ENCODE measurements around the gene FLNB. TPM values are rescaled to one million over a fixed set of nuclear protein-coding genes. Genes with fewer than 3 reads are reported as not detected.

Gene FLNB
- total and polyA plus RNA-seq, 2 of the 8 experiments (the other 6 are each of a cell fraction or from before 2014, with no cell fraction given): 72.3 to 118 TPM

GRCh38 chr3:58048301-58048700 is 40.1 kb downstream of the FLNB start:
- Histone ChIP-seq H2BK15ac (ENCODE audit: low read length) (no peak overlapping the region), H3K4me1 (replicated peaks in 1 of 4; ENCODE audit: control insufficient read depth in 3 of 4, insufficient read depth in 4 of 4, low read length in 3 of 4) (peaks cover 18 to 34% (median 27%) of the 10 kb centered on the region in 4 experiments)

More at GRCh38 chr3:58048301-58048700, 40.1 kb downstream of the FLNB start:
- H2BK12ac ChIP-seq (ENCODE audit: low read depth, low read length): peak overlapping the region; percentile 72
- H2BK5ac ChIP-seq (ENCODE audit: low read depth, low read length): peak overlapping the region; percentile 64
- no peak overlapping the region for H3K4ac ChIP-seq (replicated peaks; ENCODE audit: insufficient read length, low read depth, low read length)
- no peak overlapping the region for H3K14ac ChIP-seq (ENCODE audit: insufficient read length)
- H3K79me1 ChIP-seq (ENCODE audit: low read depth, low read length): peaks cover 27% of the 10 kb centered on the region
- no peak overlapping the region for H2BK20ac ChIP-seq (ENCODE audit: low read length)
- H3K27me3 ChIP-seq (replicated peaks in 1 of 4; ENCODE audit: control insufficient read depth in 3 of 4, extremely low read depth in 1 of 4, insufficient read depth in 3 of 4, low read length in 3 of 4): no peaks in the 10 kb centered on the region
- H3K4me2 ChIP-seq (ENCODE audit: insufficient read depth in 1 of 2, low read depth in 2 of 2, low read length in 2 of 2): peak overlapping the region in 1 of 2 experiments; percentile 6; a peak in 1 of 4 replicates
- 0 out of 2 replicates have a peak overlapping the region, but pooled peaks have one; percentile 24 for H3K18ac ChIP-seq (ENCODE audit: extremely low read depth, low read length)
- no peak overlapping the region for H4K8ac ChIP-seq (ENCODE audit: extremely low read depth, insufficient read depth, low read length)
- 86% methylated on average over 4 of the region's 4 CpGs; no CpG with 5 or more reads in 1 of the 2 experiments for WGBS, 2 experiments (ENCODE audit: extremely low coverage in 1 of 2, insufficient coverage in 1 of 2, insufficient read length in 1 of 2, insufficient replicate concordance in 2 of 2, low coverage in 1 of 2, low lambda C conversion rate in 2 of 2, missing lambda C conversion rate in 1 of 2)
- H3K27ac ChIP-seq (ENCODE audit: low read depth, low read length): no peak overlapping the region
- no peak overlapping the region for H2BK120ac ChIP-seq (replicated peaks; ENCODE audit: low read depth, low read length)
- no peak overlapping the region for H2AFZ ChIP-seq (ENCODE audit: low read length)
- FAIRE-seq (no peak), DNase-seq (ENCODE audit: low read depth in 1 of 2, low spot score in 2 of 2) (no peak)
- H4K20me1 ChIP-seq (replicated peaks in 1 of 2; ENCODE audit: control insufficient read depth in 1 of 2, insufficient read depth in 2 of 2, low read length in 2 of 2): peaks cover 5 to 14% of the 10 kb centered on the region in 2 experiments
- no peak overlapping the region for H4K5ac ChIP-seq (ENCODE audit: insufficient read length, low read depth, low read length)
- CTCF ChIA-PET (ENCODE audit: partially characterized antibody): interaction anchor here (0.8 to 3.4 kb wide), 5 partner anchors 8 to 129 kb away, joined by 3 to 17 read pairs (median 5); no protein-coding TSS in a partner anchor
- peaks cover 7 to 94% of the 10 kb centered on the region in 2 experiments for H3K79me2 ChIP-seq (ENCODE audit: control insufficient read depth in 1 of 2, insufficient read depth in 2 of 2, low read length in 2 of 2)
- no peak for TF ChIP-seq YY1 (IDR thresholded peaks at IDR 0.05; ENCODE audit: low read depth, low read length)
- TF ChIP-seq NRF1 (IDR thresholded peaks at IDR 0.05; ENCODE audit: low read depth, low read length): no peak
- no peak for TF ChIP-seq KDM4A (IDR thresholded peaks at IDR 0.05; ENCODE audit: low read depth, low read length, severe bottlenecking)
- no peaks in the 10 kb centered on the region for H3K9me3 ChIP-seq (ENCODE audit: insufficient read depth in 2 of 2, low read depth in 1 of 2, low read length in 1 of 2)
- peak overlapping the region; percentile 92; the same call in 1 of the 2 replicates for H2AK5ac ChIP-seq (ENCODE audit: low read depth, low read length)
- POLR2A ChIA-PET (ENCODE audit: partially characterized antibody): interaction anchor here (1.2 to 1.9 kb wide), 2 partner anchors 12 to 40 kb away, joined by 6 to 7 read pairs; partner anchors contain the start of gene FLNB
- no peak overlapping the region for H4K91ac ChIP-seq (replicated peaks; ENCODE audit: insufficient read length, low read length)
- H3K36me3 ChIP-seq (ENCODE audit: control insufficient read depth in 2 of 4, insufficient read depth in 4 of 4, low read length in 3 of 4): no peaks in the 10 kb centered on the region
- H3K23ac ChIP-seq (ENCODE audit: insufficient read length): no peak overlapping the region
- no peak overlapping the region for H3K9ac ChIP-seq (replicated peaks in 1 of 4; ENCODE audit: extremely low read depth in 1 of 4, low read depth in 3 of 4, low read length in 3 of 4)
- H3K56ac ChIP-seq (replicated peaks; ENCODE audit: insufficient read length, low read depth, low read length): no peak overlapping the region
- no peak overlapping the region for H3K4me3 ChIP-seq (ENCODE audit: extremely low read depth in 1 of 4, insufficient read depth in 2 of 4, low read depth in 3 of 4, low read length in 4 of 4)
- no peaks in the 10 kb centered on the region for H3K23me2 ChIP-seq (ENCODE audit: low read depth, low read length)
